ENCODE measurements around the gene ACBD5.

DNA sequence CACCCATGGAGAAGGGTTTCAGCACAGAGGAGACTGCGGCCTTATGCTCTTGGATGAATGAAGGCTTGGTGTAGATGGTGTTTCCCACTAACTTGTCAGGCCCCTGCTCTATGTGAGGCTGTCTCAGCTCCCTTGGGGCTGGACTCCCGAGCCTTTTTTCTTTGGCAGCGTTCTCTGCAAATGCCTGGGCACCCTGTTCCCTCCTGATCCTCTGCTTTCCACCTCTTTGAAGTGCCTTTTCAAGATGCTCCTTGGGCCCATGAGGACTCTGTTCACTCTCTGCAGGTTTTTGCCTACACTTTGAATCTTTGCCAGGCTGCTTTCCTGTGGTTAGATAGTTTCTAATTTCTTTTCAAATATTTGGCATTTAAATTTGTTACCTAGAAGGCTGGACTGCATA lies 6.8 kb upstream of the ACBD5 start:
- TF ChIP-seq, protein P1, sequence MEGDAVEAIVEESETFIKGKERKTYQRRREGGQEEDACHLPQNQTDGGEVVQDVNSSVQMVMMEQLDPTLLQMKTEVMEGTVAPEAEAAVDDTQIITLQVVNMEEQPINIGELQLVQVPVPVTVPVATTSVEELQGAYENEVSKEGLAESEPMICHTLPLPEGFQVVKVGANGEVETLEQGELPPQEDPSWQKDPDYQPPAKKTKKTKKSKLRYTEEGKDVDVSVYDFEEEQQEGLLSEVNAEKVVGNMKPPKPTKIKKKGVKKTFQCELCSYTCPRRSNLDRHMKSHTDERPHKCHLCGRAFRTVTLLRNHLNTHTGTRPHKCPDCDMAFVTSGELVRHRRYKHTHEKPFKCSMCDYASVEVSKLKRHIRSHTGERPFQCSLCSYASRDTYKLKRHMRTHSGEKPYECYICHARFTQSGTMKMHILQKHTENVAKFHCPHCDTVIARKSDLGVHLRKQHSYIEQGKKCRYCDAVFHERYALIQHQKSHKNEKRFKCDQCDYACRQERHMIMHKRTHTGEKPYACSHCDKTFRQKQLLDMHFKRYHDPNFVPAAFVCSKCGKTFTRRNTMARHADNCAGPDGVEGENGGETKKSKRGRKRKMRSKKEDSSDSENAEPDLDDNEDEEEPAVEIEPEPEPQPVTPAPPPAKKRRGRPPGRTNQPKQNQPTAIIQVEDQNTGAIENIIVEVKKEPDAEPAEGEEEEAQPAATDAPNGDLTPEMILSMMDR (IDR thresholded peaks at IDR 0.05; ENCODE audit: low read depth, low read length, missing input control) = no peak
- no peak for TF ChIP-seq TAF1 (conservative IDR thresholded peaks at IDR 0.05)
- TF ChIP-seq, protein P2, sequence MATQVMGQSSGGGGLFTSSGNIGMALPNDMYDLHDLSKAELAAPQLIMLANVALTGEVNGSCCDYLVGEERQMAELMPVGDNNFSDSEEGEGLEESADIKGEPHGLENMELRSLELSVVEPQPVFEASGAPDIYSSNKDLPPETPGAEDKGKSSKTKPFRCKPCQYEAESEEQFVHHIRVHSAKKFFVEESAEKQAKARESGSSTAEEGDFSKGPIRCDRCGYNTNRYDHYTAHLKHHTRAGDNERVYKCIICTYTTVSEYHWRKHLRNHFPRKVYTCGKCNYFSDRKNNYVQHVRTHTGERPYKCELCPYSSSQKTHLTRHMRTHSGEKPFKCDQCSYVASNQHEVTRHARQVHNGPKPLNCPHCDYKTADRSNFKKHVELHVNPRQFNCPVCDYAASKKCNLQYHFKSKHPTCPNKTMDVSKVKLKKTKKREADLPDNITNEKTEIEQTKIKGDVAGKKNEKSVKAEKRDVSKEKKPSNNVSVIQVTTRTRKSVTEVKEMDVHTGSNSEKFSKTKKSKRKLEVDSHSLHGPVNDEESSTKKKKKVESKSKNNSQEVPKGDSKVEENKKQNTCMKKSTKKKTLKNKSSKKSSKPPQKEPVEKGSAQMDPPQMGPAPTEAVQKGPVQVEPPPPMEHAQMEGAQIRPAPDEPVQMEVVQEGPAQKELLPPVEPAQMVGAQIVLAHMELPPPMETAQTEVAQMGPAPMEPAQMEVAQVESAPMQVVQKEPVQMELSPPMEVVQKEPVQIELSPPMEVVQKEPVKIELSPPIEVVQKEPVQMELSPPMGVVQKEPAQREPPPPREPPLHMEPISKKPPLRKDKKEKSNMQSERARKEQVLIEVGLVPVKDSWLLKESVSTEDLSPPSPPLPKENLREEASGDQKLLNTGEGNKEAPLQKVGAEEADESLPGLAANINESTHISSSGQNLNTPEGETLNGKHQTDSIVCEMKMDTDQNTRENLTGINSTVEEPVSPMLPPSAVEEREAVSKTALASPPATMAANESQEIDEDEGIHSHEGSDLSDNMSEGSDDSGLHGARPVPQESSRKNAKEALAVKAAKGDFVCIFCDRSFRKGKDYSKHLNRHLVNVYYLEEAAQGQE (IDR thresholded peaks at IDR 0.05) = no peak
- TF ChIP-seq RAD21 (IDR thresholded peaks at IDR 0.05) = no peak
- TF ChIP-seq, protein P3, sequence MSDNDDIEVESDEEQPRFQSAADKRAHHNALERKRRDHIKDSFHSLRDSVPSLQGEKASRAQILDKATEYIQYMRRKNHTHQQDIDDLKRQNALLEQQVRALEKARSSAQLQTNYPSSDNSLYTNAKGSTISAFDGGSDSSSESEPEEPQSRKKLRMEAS (IDR thresholded peaks at IDR 0.05) = no peak
- TF ChIP-seq, protein P4, sequence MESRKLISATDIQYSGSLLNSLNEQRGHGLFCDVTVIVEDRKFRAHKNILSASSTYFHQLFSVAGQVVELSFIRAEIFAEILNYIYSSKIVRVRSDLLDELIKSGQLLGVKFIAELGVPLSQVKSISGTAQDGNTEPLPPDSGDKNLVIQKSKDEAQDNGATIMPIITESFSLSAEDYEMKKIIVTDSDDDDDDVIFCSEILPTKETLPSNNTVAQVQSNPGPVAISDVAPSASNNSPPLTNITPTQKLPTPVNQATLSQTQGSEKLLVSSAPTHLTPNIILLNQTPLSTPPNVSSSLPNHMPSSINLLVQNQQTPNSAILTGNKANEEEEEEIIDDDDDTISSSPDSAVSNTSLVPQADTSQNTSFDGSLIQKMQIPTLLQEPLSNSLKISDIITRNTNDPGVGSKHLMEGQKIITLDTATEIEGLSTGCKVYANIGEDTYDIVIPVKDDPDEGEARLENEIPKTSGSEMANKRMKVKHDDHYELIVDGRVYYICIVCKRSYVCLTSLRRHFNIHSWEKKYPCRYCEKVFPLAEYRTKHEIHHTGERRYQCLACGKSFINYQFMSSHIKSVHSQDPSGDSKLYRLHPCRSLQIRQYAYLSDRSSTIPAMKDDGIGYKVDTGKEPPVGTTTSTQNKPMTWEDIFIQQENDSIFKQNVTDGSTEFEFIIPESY (IDR thresholded peaks at IDR 0.05) = no peak
- TF ChIP-seq SP1 (IDR thresholded peaks at IDR 0.05) = no peak
- no peak for TF ChIP-seq RXRA (IDR thresholded peaks at IDR 0.05)
- no peak for TF ChIP-seq HNF4G (IDR thresholded peaks at IDR 0.05)
- no peak for TF ChIP-seq JUND (IDR thresholded peaks at IDR 0.05)
- TF ChIP-seq, protein P5, sequence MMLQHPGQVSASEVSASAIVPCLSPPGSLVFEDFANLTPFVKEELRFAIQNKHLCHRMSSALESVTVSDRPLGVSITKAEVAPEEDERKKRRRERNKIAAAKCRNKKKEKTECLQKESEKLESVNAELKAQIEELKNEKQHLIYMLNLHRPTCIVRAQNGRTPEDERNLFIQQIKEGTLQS (IDR thresholded peaks at IDR 0.05) = no peak

Measured in liver (tissue), 3 donors.